ENCODE results near the gene KIF16B. TPM values are rescaled to one million over a fixed set of nuclear protein-coding genes. Genes with fewer than 3 reads are reported as not detected.
"Not testable (repeated sequence)": the region's sequence is repeated elsewhere in the genome, so short reads cannot be mapped to it uniquely, and the experiment has no call there.

KIF16B gene
- total and polyA plus RNA-seq, 8 donors: 5.0 to 59.8 (median 24.2) TPM

DNA sequence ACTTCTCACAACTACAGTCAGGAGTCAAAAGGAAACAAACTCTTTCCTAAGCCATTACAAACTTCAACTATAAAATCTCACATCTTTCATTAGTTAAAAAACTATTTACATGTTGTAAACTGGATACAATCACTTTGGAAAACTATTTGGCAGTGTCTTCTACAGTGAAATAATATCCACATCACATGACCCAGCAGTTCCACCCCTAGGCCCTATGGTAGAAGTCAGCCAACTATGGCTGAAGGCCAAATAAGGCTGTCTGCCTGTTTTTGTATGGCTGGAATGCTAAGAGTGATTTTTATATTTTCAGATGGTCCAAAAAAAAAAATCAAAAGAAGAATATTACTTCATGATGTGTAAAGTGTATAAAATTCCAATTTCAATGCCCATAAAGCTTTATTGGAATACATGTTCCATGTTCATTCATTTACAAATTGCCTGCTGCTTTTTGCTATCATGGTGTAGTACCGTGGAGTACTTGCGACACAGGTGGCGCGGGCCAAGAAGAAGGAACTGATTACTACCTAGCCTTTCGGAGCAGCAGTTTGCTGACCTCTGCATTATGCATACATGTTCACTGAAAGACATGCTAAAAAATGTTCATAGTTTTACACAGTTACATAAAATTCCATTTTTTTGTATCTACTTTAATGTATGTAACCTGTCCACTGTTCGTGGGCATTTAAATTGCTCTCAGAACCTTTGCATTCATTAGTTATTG, 129.0 kb downstream of the KIF16B start:
- Histone ChIP-seq H3K27me3 (no peaks in the 10 kb centered on the region), H3K27ac (no peak overlapping the region), H3K4me1 (peaks cover 0 to 6% (median 0%) of the 10 kb centered on the region in 4 donors), H3K36me3 (no peaks in the 10 kb centered on the region), H3K4me3 (no peak overlapping the region), H3K9me3 (peaks cover 0 to 4% (median 0%) of the 10 kb centered on the region in 4 donors)
- intact Hi-C loops (cut with DNase I; ENCODE audit: low total_unique reads): no loop called here
- peak in 1 of 2 donors; percentile 72 for DNase-seq
- no peak for TF ChIP-seq POLR2AphosphoS5 (IDR thresholded peaks at IDR 0.05)
- TF ChIP-seq, protein P1, sequence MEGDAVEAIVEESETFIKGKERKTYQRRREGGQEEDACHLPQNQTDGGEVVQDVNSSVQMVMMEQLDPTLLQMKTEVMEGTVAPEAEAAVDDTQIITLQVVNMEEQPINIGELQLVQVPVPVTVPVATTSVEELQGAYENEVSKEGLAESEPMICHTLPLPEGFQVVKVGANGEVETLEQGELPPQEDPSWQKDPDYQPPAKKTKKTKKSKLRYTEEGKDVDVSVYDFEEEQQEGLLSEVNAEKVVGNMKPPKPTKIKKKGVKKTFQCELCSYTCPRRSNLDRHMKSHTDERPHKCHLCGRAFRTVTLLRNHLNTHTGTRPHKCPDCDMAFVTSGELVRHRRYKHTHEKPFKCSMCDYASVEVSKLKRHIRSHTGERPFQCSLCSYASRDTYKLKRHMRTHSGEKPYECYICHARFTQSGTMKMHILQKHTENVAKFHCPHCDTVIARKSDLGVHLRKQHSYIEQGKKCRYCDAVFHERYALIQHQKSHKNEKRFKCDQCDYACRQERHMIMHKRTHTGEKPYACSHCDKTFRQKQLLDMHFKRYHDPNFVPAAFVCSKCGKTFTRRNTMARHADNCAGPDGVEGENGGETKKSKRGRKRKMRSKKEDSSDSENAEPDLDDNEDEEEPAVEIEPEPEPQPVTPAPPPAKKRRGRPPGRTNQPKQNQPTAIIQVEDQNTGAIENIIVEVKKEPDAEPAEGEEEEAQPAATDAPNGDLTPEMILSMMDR (IDR thresholded peaks at IDR 0.05): no peak
- TF ChIP-seq POLR2A (IDR thresholded peaks at IDR 0.05): no peak
- 84 to 95% (median 93%) methylated on average over 6 of the region's 6 CpGs for WGBS, 5 donors

DNA sequence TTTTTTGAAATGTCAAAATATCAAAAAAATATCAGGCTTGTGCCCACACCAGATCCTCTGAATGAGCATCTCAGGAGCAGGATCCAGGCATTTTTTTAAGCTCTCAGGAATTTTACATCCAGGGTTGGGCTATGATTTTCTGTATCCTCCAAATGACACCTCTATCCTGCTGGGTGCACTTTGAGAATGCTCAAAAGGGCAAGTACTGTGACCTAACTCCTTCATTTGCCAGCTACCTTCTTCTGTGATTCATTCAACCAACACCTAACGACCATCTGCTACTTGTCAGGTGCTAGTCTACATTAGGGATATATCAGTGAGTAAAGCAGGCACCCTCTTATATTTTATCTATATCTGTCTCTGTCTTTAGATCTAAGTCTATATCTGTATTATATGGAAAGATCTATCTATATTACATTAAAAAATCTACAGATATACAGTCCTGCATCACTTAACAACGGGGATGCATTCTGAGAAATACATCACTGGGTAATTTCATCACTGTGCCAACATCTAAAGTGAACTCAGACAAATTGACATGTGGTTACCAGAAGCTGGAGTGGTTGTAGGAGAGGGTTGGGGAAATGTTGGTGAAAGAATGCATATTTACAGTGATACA, 131.6 kb downstream of the KIF16B start:
- Histone ChIP-seq H3K4me3 (no peak overlapping the region), H3K27me3 (no peaks in the 10 kb centered on the region), H3K4me1 (peaks cover 0 to 6% (median 0%) of the 10 kb centered on the region in 4 donors), H3K36me3 (peaks cover 0 to 10% (median 0%) of the 10 kb centered on the region in 4 donors), H3K27ac (no peak overlapping the region), H3K9me3 (peaks cover 0 to 4% (median 0%) of the 10 kb centered on the region in 4 donors)
- intact Hi-C loops (cut with DNase I; ENCODE audit: low total_unique reads): no loop called here
- no peak for DNase-seq
- 86 to 96% (median 92%) methylated on average over 2 of the region's 2 CpGs for WGBS, 5 donors
- TF ChIP-seq, protein P1 (IDR thresholded peaks at IDR 0.05): no peak
- TF ChIP-seq POLR2A (IDR thresholded peaks at IDR 0.05): no peak
- TF ChIP-seq EP300 (IDR thresholded peaks at IDR 0.05): no peak
- TF ChIP-seq POLR2AphosphoS5 (IDR thresholded peaks at IDR 0.05): no peak

DNA sequence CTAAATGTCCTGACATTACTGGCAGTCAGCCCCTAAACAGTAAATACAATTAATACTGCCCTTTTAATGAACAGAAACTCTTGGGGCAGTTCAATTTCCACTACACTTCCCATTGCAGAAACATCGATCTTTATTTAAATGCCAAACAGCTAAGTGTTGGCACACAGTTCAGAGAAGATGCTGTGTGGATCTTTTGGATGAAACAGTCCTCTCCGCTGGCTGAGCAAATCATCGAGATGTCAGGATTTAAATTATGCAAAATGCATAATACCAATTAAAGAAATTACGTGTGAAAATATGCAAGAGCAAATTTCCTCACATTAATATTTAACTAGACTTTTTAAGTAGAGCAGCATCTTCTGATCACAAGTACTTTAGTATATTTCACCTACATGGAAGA, 132.6 kb downstream of the KIF16B start:
- intact Hi-C loops (cut with DNase I; ENCODE audit: low total_unique reads): no loop called here
- H3K27me3 ChIP-seq: no peaks in the 10 kb centered on the region
- peaks cover 0 to 4% (median 0%) of the 10 kb centered on the region in 4 donors for H3K9me3 ChIP-seq
- DNase-seq: no peak
- H3K4me1 ChIP-seq: peaks cover 0 to 6% (median 0%) of the 10 kb centered on the region in 4 donors
- 84 to 97% (median 94%) methylated on average over 4 of the region's 4 CpGs for WGBS, 5 donors
- no peak overlapping the region for H3K27ac ChIP-seq
- H3K4me3 ChIP-seq: no peak overlapping the region
- TF ChIP-seq POLR2AphosphoS5 (IDR thresholded peaks at IDR 0.05) (no peak), POLR2A (IDR thresholded peaks at IDR 0.05) (no peak), EP300 (IDR thresholded peaks at IDR 0.05) (no peak)
- TF ChIP-seq, protein P1 (IDR thresholded peaks at IDR 0.05): no peak
- H3K36me3 ChIP-seq: peaks cover 0 to 15% (median 0%) of the 10 kb centered on the region in 4 donors

DNA sequence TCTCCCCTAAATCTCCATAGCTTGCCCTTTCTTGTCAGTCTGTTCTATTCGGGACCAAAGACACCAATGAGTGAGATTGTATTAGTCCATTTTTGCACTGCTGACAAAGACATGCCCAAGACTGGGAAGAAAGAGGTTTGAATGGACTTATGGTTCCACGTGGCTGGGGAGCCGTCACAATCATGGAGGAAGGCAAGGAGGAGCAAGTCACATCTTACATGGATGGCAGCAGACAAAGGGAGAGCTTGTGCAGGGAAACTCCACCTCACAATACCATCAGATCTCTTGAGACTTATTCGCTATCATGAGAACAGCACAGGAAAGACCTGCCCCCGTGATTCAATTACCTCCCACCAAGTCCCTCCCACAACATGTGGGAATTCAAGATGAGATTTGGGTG, 133.7 kb downstream of the KIF16B start:
- DNase-seq; H3K9me3 ChIP-seq; intact Hi-C loops (cut with DNase I; ENCODE audit: low total_unique reads); H3K27me3 ChIP-seq; H3K27ac ChIP-seq; H3K4me3 ChIP-seq; H3K4me1 ChIP-seq: not testable (repeated sequence)
- peaks cover 0 to 15% (median 0%) of the 10 kb centered on the region in 4 donors for H3K36me3 ChIP-seq
- 95 to 100% (median 96%) methylated on average over 5 of the region's 5 CpGs for WGBS, 5 donors

DNA sequence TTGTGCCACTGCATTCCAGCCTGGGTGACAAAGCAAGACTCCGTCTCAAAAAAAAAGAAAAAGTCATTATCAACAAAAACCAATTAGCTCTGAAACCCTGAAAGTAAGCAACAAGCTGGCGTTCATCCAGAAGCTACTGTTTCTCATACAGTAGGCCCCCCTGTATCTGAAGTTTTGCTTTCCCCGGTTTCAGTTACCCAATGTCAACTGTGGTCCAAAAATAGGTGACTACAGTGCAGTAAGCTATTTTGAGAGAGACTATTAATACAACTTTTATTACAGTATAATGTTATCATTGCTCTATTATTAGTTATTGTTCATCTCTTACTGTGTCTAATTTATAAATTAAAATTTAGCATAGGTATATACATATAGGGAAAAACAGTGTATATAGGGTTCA, 135.1 kb downstream of the KIF16B start:
- H3K9me3 ChIP-seq: peaks cover 0 to 4% (median 0%) of the 10 kb centered on the region in 4 donors
- intact Hi-C loops (cut with DNase I; ENCODE audit: low total_unique reads): no loop called here
- no peak overlapping the region for H3K27ac ChIP-seq

More for the DNA sequence above, 135.1 kb downstream of the KIF16B start:
- no peaks in the 10 kb centered on the region for H3K27me3 ChIP-seq
- H3K4me1 ChIP-seq: no peaks in the 10 kb centered on the region
- no peak overlapping the region for H3K4me3 ChIP-seq
- DNase-seq: no peak
- TF ChIP-seq POLR2A (IDR thresholded peaks at IDR 0.05): no peak
- TF ChIP-seq, protein P1 (IDR thresholded peaks at IDR 0.05): no peak
- TF ChIP-seq POLR2AphosphoS5 (IDR thresholded peaks at IDR 0.05): no peak
- 74 to 82% (median 77%) methylated on average over 3 of the region's 3 CpGs for WGBS, 5 donors
- H3K36me3 ChIP-seq: peaks cover 0 to 15% (median 0%) of the 10 kb centered on the region in 4 donors

Data from stomach (tissue), 9 donors.